Uterus (tissue), 4 donors: ENCODE results near the gene BOD1L2. TPM values are rescaled to one million over a fixed set of nuclear protein-coding genes. Genes with fewer than 3 reads are reported as not detected.

Experiments
- DNase-seq, 2 donors: peaks; one replicate each; pipeline ENCODE4 v3.0.0-alpha.2; 2019 to 2020
- H3K27ac ChIP-seq, 2 donors: fragments of 200-600 bp; sonication (generic); 1 replicate in 1 of 2; 2 replicates in 1 of 2; pipeline ENCODE4 v1.5.1; 2016 to 2018
- H3K27me3 ChIP-seq, 2 donors: fragments of 200-600 bp; sonication (generic); one replicate each; pipeline ENCODE4 v1.5.1; 2018 to 2019; ENCODE audit warnings: control low read depth in 1 of 2
- H3K36me3 ChIP-seq, 2 donors: fragments of 200-600 bp; sonication (generic); one replicate each; pipeline ENCODE4 v1.5.1; 2019; ENCODE audit warnings: control low read depth in 1 of 2
- H3K4me1 ChIP-seq, 2 donors: fragments of 200-600 bp; sonication (generic); one replicate each; pipeline ENCODE4 v1.5.1; 2018 to 2019; ENCODE audit warnings: control low read depth in 1 of 2
- H3K4me3 ChIP-seq, 2 donors: fragments of 200-600 bp; sonication (generic); 1 replicate in 1 of 2; 2 replicates in 1 of 2; pipeline ENCODE4 v1.5.1; 2018 to 2019; ENCODE audit warnings: mild to moderate bottlenecking in 1 of 2
- H3K9me3 ChIP-seq, 2 donors: fragments of 200-600 bp; sonication (generic); one replicate each; pipeline ENCODE4 v1.5.1; 2019; ENCODE audit warnings: control low read depth in 1 of 2
- POLR2A ChIP-seq, 2 donors: fragments of 450-650 bp; IDR thresholded peaks; one replicate each; pipeline ENCODE4 v1.6.1; 2016; ENCODE audit warnings: antibody characterized with exemption in 2 of 2, mild to moderate bottlenecking in 1 of 2, moderate library complexity in 1 of 2
- intact Hi-C: fragments of 100-400 bp; cut with DNase I; formaldehyde crosslinking; loops from one replicate; pipeline ENCODE4 v1.15.1; 2023; ENCODE audit warnings: low total_unique reads
- total RNA-seq, 4 donors: library from RNA; depleted of rRNA in 3 of 4; stranded (reverse); fragments of >200 nt in 3 of 4; gene quantifications; one replicate each; pipeline versions ENCODE4 v1.1.0 to v1.2.4, GENCODE V29; 2014 to 2023
- TF ChIP-seq, protein P1 (sequence below), 4 experiments: fragments of 200-600 bp in 2 of 4; fragments of 450-650 bp in 2 of 4; sonication (generic) in 2 of 4; IDR thresholded peaks; one replicate each; pipeline ENCODE4 v1.5.1; 2016 to 2019; ENCODE audit warnings: antibody characterized with exemption in 4 of 4, mild to moderate bottlenecking in 2 of 4, moderate library complexity in 1 of 4
- donor health status: DM: yes; HTN: yes; CAD: no.

The BOD1L2 gene
- total RNA-seq, 4 donors from 2014 or later, result not detected

DNA sequence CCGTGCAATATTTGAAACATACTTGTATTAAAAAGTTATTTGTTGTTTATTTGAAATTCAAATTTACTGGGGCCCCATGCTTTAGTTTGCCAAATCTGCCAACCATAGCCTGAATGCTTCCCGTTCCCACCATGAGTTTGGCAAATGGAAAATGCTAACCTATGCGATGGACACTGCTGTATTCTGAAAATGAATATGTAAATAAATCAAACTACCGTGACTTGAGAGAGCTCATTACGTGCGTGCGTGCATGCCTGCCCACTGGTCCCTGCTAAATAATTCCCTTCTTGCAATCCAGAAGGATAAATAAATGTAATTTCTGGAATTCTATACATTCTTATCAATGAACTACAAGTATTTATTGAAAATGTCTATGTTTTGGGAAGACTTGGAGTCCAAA lies 3.2 kb downstream of the BOD1L2 start:
- intact Hi-C loops, result no loop called here
- TF ChIP-seq, protein P1, sequence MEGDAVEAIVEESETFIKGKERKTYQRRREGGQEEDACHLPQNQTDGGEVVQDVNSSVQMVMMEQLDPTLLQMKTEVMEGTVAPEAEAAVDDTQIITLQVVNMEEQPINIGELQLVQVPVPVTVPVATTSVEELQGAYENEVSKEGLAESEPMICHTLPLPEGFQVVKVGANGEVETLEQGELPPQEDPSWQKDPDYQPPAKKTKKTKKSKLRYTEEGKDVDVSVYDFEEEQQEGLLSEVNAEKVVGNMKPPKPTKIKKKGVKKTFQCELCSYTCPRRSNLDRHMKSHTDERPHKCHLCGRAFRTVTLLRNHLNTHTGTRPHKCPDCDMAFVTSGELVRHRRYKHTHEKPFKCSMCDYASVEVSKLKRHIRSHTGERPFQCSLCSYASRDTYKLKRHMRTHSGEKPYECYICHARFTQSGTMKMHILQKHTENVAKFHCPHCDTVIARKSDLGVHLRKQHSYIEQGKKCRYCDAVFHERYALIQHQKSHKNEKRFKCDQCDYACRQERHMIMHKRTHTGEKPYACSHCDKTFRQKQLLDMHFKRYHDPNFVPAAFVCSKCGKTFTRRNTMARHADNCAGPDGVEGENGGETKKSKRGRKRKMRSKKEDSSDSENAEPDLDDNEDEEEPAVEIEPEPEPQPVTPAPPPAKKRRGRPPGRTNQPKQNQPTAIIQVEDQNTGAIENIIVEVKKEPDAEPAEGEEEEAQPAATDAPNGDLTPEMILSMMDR (IDR thresholded peaks at IDR 0.05), result no peak
- TF ChIP-seq POLR2A (IDR thresholded peaks at IDR 0.05), result no peak
- Histone ChIP-seq H3K27me3 (no peaks in the 10 kb centered on the region), H3K4me3 (no peak overlapping the region), H3K36me3 (no peaks in the 10 kb centered on the region), H3K4me1 (no peaks in the 10 kb centered on the region), H3K27ac (no peak overlapping the region), H3K9me3 (no peaks in the 10 kb centered on the region)
- no peak for DNase-seq

DNA sequence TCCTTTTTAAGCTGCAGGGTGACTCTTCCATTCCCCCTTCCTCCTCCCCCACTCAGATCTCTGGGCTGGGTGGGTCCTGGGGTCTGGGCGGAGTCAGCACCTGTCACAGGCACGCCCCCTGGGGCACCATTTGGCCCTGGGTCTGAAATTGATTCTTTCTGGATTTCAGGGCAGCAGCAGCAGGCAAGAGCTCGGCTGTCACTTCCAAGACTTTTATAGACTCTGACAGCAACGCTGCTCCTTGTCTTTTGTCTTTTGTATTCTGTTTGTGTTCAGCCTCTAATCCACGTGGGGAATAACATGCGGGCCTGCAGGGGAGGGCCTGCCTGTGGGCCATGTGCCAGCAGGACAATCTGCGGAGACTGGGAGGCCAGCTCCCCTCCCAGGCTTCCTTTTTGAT lies 3.9 kb downstream of the BOD1L2 start:
- intact Hi-C loops, result no loop called here
- no peak overlapping the region for H3K4me3 ChIP-seq
- TF ChIP-seq, protein P1 (IDR thresholded peaks at IDR 0.05), result no peak
- no peak for TF ChIP-seq POLR2A (IDR thresholded peaks at IDR 0.05)
- H3K27me3 ChIP-seq, result no peaks in the 10 kb centered on the region
- no peaks in the 10 kb centered on the region for H3K9me3 ChIP-seq
- H3K4me1 ChIP-seq, result no peaks in the 10 kb centered on the region
- H3K27ac ChIP-seq, result no peak overlapping the region
- H3K36me3 ChIP-seq, result no peaks in the 10 kb centered on the region
- DNase-seq, result no peak

DNA sequence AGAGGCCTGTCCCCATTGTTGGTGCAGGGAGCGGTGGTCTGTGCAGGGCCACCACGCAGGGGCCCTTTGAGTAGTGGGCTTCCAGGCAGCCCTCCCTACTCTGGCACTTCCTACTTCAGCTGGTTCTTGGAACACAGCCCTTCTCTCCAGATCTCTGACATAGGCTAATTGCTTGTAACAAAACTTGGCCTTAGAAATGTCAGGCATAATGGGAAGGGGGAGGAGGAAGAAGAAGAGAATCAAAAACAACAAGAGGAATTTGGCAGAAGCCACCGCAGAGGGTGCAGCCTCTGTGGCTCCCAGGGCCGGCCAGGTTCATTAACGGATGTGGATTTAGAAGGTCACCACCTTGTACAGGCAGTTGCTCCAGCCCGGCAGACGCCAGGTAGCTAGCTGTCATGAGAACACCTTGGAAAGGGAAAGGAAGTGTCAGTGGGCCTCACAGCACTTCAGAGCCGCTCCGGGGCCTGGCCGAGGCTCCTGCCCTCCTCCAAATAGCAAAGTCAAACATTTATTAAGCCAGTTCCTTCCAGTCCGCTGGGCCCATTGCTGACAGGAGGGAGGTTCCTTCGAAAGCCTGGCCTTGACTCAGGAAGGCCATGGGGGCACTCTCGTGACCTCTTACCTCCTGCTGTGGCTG lies 7.4 kb downstream of the BOD1L2 start:
- no peaks in the 10 kb centered on the region for H3K36me3 ChIP-seq
- H3K4me1 ChIP-seq, result no peaks in the 10 kb centered on the region
- intact Hi-C loops, result no loop called here
- no peak for DNase-seq
- no peaks in the 10 kb centered on the region for H3K9me3 ChIP-seq
- TF ChIP-seq, protein P1 (IDR thresholded peaks at IDR 0.05), result no peak
- TF ChIP-seq POLR2A (IDR thresholded peaks at IDR 0.05), result no peak
- no peak overlapping the region for H3K27ac ChIP-seq
- H3K27me3 ChIP-seq, result no peaks in the 10 kb centered on the region
- no peak overlapping the region for H3K4me3 ChIP-seq

DNA sequence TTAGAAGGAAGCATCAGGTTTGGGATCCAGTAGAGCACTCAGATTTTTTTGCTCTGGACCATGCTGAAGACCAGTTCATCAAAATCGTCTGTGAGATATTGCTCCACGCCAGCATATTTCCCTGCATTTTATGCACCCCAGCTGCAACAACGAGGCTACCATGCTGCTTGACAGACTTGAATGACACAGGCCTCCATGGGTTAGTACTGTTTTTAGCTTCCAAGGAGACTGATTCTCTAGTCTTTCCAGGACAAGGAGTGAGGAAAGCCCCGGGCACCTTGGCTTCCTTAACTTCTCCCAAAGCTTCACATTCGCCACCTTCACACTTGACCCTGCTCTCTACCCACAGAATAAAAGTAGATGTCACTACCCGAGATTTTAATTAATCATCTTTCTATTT lies 17.5 kb downstream of the BOD1L2 start:
- DNase-seq, result no peak
- no peaks in the 10 kb centered on the region for H3K4me1 ChIP-seq
- H3K9me3 ChIP-seq, result no peaks in the 10 kb centered on the region
- no peak overlapping the region for H3K27ac ChIP-seq
- no peaks in the 10 kb centered on the region for H3K36me3 ChIP-seq
- H3K27me3 ChIP-seq, result no peaks in the 10 kb centered on the region
- intact Hi-C loops, result no loop called here
- no peak overlapping the region for H3K4me3 ChIP-seq
- no peak for TF ChIP-seq POLR2A (IDR thresholded peaks at IDR 0.05)
- TF ChIP-seq, protein P1 (IDR thresholded peaks at IDR 0.05), result no peak

DNA sequence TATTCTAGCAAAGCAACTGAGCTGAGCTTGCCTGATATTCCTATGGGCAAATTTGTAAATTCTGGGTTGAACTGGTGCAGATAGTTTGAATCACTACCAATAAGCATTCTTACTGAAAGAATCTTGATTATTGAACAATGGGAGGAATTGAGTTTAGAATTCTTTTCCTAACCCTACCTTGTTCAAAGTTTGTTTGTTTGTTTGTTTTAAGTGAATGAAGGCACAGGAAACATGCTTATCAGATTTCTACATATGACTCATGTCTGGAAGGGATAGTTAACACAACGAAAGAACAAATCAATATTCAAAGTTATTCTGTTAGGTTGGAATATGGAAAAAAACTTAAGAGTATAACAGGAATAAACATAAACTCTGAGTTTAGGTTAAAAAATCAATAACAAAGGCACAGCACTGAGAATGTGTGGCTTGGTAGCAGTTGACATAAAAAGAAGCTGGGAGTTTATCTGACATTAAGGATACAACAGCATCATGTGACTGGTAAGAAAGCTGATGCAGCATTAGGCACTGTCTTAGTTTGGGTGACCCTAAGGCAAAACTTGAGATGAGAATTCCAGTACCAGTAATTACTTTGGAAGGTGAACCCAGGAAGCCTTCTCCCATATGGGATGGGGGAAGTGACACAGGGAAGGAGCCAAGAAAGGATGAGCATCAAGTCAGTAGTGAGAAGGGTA lies 20.9 kb downstream of the BOD1L2 start:
- Histone ChIP-seq H3K27me3 (no peaks in the 10 kb centered on the region), H3K4me3 (no peak overlapping the region), H3K9me3 (no peaks in the 10 kb centered on the region), H3K27ac (no peak overlapping the region), H3K36me3 (no peaks in the 10 kb centered on the region), H3K4me1 (no peaks in the 10 kb centered on the region)
- intact Hi-C loops, result no loop called here
- TF ChIP-seq, protein P1 (IDR thresholded peaks at IDR 0.05), result no peak
- no peak for TF ChIP-seq POLR2A (IDR thresholded peaks at IDR 0.05)
- no peak for DNase-seq
